ENCODE measurements around the gene SUMF1. TPM values are rescaled to one million over a fixed set of nuclear protein-coding genes. Genes with fewer than 3 reads are reported as not detected.

The SUMF1 gene
- 6.4 TPM for polyA plus RNA-seq (2012; ENCODE audit: missing spikeins)

DNA sequence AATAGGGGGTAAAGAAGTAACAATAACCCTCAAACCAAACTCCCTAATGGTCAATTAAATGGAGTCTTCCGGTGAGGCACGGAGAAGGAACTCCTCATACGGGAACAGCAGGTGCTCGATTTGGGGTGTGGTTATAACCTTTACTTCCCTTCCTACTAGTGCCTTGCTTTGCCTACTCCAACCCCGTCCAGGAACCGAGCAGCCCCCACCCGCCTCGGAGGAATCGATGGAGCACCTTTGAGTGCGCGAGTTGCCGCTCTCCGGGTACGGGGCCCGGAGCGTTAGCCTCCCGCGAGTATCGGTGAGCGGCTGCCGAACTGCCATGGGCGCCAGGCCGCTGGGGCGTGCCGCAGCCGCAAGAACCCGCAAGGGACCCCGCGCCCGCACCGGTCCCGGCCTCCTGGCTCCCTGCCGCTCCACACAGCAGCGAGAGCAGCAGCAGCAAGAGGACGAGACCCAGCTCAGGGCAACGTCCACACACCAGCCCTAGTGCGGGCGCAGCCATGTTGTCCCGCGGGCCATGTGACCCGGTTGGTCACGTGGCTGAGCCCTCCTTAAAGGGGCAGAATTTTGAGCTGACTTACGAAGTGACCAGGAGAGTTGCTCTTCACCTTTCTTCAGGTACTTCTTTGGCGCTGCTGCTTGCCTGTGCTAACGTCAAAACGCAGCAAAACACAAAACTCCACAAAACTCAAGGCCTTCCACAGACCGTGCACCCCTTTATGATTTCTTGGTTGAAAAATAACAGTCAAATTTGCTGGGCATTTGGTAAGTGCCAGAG is at the start of gene SUMF1:
Gene SUMF1, minus strand, starts transcription at position 529 of the 781 bp plus-strand sequence. Its CDS starts 24 bp downstream, at position 505.
- DNase-seq (ENCODE audit: insufficient read length) (peak; percentile 85), FAIRE-seq (peak; percentile 98)
- TF ChIP-seq TAF1 (IDR thresholded peaks at IDR 0.05; ENCODE audit: borderline replicate concordance, low read depth, low read length) (peak; percentile 87), POLR2A (IDR thresholded peaks at IDR 0.05; ENCODE audit: low read depth, low read length) (peak; percentile 87), POLR2AphosphoS5 (IDR thresholded peaks at IDR 0.05; ENCODE audit: low read depth, low read length) (peak; percentile 87)

DNA sequence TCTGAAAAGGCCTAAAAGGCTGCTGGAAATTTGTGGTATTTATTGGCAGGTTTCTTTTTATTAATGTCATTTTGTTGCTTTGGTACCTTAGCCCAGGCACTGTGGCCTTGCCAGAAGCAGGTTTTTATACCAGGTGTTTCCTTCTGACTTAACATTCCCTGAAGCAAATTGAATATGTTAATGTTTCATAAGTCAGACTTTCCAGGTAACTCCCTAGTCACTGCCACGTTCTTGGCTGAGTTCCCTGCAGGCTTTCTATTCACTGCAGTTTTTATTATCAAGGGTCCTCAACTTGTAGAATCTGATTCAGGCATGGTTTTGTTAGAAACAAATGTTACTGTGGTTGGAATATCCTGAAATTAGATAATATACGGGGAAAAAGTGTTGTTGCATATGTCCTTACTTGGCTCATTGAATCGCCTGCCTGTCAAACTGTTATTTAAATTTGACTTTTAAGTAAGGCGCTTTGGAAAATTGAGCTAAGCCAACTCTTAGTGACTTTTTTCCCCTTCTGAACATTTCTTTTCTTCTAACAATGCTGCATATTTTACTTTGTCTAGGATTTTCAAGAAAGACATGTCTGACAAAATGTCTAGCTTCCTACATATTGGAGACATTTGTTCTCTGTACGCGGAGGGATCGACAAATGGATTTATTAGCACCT is 49.0 kb upstream of the SUMF1 start:
- no peak for TF ChIP-seq POLR2A (IDR thresholded peaks at IDR 0.05; ENCODE audit: low read depth, low read length)
- TF ChIP-seq POLR2AphosphoS5 (IDR thresholded peaks at IDR 0.05; ENCODE audit: low read depth, low read length), result no peak
- TF ChIP-seq TAF1 (IDR thresholded peaks at IDR 0.05; ENCODE audit: borderline replicate concordance, low read depth, low read length), result no peak
- no peak for DNase-seq (ENCODE audit: insufficient read length)
- FAIRE-seq, result no peak

DNA sequence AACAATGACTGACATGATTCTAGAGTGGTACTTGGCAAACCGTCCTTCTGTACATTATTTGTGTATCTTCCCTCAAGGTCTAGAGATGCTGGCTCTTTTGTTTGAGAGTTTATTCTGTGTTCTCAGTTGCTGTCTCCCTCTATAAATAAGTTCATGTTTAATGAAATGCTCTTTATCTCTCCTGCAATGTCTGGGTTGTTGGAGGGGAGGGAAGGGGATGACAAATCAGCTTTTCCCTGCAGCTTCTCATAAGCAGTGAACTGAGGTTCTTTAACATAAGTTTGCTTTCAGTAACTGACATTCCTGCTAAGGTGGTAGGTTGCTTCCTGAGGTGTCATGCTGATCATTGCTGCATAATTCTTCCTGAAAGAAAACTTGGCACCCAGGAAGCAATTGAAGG is 47.8 kb upstream of the SUMF1 start:
- DNase-seq (ENCODE audit: insufficient read length), result no peak
- no peak for FAIRE-seq
- no peak for TF ChIP-seq POLR2AphosphoS5 (IDR thresholded peaks at IDR 0.05; ENCODE audit: low read depth, low read length)
- no peak for TF ChIP-seq POLR2A (IDR thresholded peaks at IDR 0.05; ENCODE audit: low read depth, low read length)
- no peak for TF ChIP-seq TAF1 (IDR thresholded peaks at IDR 0.05; ENCODE audit: borderline replicate concordance, low read depth, low read length)

DNA sequence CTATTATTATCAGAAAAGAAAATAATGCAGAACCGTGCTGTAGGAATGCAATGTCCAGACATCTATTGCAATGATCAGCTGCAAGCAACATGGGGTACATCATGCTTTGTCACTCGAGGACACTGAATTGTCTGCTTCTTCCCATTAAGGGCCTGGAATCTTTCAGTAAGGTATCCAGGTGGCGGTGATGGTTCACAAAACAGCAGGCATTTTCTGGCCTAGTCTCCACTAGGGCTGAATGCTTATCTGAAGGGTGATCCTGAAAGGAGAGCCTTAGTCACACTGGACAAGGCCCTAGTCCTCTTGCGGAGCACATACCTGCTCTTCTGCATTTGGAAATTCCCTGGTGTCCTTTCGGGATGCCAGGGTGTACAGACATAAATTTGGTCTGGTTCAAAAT is 47.3 kb upstream of the SUMF1 start:
- no peak for FAIRE-seq
- TF ChIP-seq POLR2AphosphoS5 (IDR thresholded peaks at IDR 0.05; ENCODE audit: low read depth, low read length), result no peak
- no peak for TF ChIP-seq TAF1 (IDR thresholded peaks at IDR 0.05; ENCODE audit: borderline replicate concordance, low read depth, low read length)
- TF ChIP-seq POLR2A (IDR thresholded peaks at IDR 0.05; ENCODE audit: low read depth, low read length), result no peak
- no peak for DNase-seq (ENCODE audit: insufficient read length)

DNA sequence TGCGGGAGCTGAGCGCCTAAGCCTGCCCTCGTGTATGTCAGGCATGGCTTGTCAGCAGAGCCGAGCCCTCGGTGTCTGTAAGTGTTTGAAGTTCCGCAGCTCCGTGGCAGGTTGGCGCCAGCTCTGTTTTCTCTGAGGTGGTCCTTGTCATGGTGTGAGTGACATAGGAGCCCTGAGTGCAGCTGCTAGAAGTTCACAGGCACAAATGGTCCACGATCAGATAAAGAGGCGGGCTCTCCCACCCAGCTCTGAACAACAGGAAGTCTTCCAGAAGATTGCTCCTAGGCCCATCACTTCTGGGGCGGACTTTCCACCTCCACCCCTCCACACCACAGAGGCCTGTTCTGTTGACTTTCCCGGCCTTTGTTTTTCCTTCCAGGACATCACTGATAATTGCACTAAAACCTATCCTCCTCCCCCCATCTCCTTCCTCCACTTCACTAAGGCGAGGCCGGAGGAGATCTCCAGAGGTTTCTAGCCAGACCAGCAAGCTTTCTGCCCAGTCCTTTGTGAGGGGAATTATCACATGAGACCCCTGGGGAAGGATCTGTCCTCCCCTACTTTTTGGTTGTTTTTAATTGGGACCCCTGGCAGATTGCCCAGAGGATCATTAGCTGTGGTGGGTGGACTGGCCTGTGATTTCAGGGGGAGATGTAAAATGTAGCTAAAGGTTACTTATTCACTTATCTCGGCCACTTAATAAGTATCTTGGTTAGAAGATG is 46.0 kb upstream of the SUMF1 start:
- DNase-seq (ENCODE audit: insufficient read length), result no peak
- FAIRE-seq, result no peak
- TF ChIP-seq POLR2AphosphoS5 (IDR thresholded peaks at IDR 0.05; ENCODE audit: low read depth, low read length), result no peak
- no peak for TF ChIP-seq TAF1 (IDR thresholded peaks at IDR 0.05; ENCODE audit: borderline replicate concordance, low read depth, low read length)
- no peak for TF ChIP-seq POLR2A (IDR thresholded peaks at IDR 0.05; ENCODE audit: low read depth, low read length)

DNA sequence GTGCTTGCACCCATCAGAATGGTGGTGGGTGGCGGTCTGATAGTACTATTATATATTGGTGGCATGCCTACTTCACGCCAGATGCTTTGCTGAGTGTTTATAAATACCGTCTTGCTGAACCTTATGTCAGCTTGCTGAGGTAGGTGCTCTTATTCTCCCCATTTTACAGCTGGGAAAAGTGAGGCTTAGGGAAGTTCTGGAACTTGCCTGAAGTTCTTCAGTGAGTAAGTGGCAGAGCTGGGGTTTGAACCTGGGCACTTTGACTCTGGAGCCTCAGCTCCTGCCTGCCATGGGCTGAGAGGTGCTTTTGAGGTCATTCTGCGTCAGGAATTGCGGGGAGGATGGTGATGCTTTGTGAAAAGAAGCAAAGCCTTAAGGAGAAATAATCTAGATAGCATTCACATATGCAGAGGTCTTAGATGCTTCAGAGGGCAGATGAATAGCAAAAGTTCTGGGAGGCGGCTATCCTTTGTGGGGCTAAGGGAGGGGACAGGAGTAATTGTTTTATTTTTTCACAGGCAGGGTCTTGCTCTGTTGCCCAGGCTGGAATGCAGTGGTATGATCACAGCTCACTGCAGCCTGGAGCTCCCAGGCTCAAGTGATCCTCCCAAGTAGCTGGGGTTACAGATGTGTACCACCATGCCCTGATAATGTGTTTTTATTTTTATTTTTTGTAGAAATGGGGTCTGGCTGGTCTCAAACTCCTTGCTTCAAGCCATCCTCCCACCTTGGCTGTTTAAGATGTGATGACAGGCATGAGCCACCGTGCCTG is 44.6 kb upstream of the SUMF1 start:
- TF ChIP-seq POLR2A (IDR thresholded peaks at IDR 0.05; ENCODE audit: low read depth, low read length) (no peak), POLR2AphosphoS5 (IDR thresholded peaks at IDR 0.05; ENCODE audit: low read depth, low read length) (no peak), TAF1 (IDR thresholded peaks at IDR 0.05; ENCODE audit: borderline replicate concordance, low read depth, low read length) (no peak)
- FAIRE-seq, result no peak
- no peak for DNase-seq (ENCODE audit: insufficient read length)

DNA sequence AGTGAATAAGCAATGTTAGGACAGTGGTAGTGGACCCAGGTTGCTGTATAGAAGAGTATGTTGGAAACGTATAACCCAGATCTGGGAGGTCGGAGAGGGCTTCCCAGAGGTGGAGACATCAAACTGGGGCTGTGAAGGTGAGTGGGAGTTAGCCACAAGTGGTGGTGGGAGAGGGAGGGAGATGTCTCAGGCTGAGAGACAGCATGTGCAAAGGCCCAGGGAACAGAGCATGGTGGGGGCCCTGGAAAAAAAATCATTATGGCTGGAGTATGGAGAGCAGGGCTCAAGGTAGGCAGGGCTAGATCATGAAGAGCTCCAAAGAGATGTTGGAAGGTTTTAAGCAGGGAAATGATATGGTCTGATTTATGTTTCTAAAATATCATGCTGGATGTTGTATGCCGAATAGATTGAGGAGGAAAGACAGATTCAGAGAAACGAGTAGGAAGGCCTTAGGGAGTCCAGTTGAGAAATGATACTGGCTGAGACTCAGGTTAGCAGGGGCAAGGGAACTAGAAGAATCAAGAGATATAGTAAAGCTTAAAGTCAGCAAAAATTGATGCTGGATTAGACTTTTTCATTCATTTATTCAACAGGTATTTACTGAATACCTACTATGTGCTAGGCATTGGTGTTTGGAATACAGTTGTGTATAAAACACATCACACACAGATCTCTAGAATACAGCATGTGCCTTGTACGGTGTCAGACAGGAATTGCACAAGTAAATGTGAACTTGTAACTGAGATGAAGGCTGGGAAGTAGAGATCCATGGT is 43.1 kb upstream of the SUMF1 start:
- TF ChIP-seq POLR2A (IDR thresholded peaks at IDR 0.05; ENCODE audit: low read depth, low read length), result no peak
- TF ChIP-seq TAF1 (IDR thresholded peaks at IDR 0.05; ENCODE audit: borderline replicate concordance, low read depth, low read length), result no peak
- TF ChIP-seq POLR2AphosphoS5 (IDR thresholded peaks at IDR 0.05; ENCODE audit: low read depth, low read length), result no peak
- FAIRE-seq, result no peak
- DNase-seq (ENCODE audit: insufficient read length), result no peak

DNA sequence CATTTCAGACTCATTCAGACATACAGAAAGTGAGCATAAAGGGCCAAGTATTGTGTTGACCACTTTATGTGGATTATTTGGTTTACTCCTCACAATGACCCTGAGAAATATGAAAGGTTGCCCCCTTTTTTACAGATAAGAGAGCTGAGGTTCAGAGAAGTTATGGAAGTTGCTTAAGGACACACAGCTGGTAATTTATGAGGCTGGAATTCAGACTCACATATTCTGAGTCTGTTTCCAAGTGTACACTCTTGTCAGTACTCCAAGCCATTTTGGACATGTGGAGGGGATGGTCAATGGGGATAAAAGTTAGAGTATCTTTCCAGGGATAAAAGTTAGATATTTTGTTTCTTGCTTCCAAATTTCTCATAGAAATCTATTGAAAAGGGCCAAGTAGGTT is 42.0 kb upstream of the SUMF1 start:
- no peak for DNase-seq (ENCODE audit: insufficient read length)
- no peak for TF ChIP-seq POLR2A (IDR thresholded peaks at IDR 0.05; ENCODE audit: low read depth, low read length)
- no peak for TF ChIP-seq TAF1 (IDR thresholded peaks at IDR 0.05; ENCODE audit: borderline replicate concordance, low read depth, low read length)
- no peak for TF ChIP-seq POLR2AphosphoS5 (IDR thresholded peaks at IDR 0.05; ENCODE audit: low read depth, low read length)
- FAIRE-seq, result no peak

DNA sequence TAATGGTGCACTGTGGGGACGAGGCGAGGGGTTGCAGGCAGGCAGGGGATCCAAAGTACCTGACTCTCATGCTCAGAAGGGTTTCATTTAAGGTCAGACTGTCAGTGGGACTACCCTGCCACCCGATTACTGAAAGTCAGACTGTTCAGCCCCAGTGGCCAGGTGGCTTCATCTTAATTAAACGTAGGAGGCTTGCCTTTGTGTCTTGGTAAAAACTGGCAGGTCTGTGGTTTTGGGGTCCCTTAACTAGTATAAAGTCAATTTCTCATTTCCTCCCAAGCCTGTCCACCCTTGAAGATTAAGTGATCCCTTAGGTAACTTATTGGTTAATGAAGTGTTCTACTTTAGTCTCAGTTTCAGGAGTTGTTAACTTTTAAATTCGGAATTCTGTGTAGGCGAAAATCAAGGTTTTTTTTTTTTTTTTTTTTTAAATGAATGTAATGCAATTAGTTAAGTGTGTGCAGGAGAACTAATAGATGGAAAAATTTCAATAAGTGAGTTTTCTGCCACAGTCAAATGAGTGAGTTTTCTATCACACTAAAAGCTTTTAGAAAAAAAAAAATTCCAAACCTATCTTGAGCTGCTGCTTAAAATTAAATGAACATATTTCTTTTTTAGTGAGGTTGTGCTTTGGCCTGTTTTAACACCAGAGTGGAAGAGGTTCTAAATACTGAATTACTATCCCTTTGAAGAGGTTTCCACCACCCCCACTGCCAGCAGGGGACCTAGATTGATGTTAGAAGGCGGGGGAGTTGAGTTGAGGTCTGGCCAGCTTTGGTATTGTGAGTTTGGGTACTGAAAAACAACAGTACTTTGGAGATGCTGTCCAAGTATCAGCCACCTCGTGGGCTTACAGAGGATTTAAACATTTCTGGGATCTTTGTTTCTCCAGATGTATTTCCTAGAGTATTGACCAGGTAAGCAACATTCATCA is 41.2 kb upstream of the SUMF1 start:
- no peak for DNase-seq (ENCODE audit: insufficient read length)
- TF ChIP-seq POLR2AphosphoS5 (IDR thresholded peaks at IDR 0.05; ENCODE audit: low read depth, low read length), result no peak
- peak; percentile 82 for FAIRE-seq
